ENCODE results near the gene FARP1. TPM values are rescaled to one million over a fixed set of nuclear protein-coding genes. Genes with fewer than 3 reads are reported as not detected.

FARP1 gene
- total and polyA plus RNA-seq, 2 of the 13 experiments (the other 11 are each of a cell fraction or from before 2014, with no cell fraction given), result 70.6 to 126 TPM

DNA sequence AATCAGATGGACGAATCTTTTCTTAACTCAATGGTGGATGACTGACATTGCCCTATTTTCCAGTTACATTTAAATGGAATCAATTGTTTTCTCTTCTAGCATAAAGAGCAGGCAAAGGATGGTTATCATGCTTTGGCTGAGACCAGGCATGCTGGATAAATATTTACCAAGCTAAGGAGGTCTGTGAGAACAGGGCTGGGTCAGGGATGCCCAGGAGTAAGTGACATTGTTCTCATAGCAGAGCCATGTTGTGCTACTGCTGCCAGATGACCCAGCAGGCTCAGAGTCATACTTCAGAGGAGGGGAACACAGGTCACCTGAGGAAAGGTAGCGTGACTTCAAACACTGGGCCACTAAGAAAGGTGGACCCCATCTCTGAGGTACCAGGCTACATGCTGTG, 150.2 kb downstream of the FARP1 start:
- in situ Hi-C loops (cut with HindIII; ENCODE audit: extremely low pct_ligation_motif_present, low pct_unique_long_range_greater_than_20kb), result no loop called here
- Histone ChIP-seq H3K4me3 (replicated peaks in 1 of 3; ENCODE audit: insufficient read depth in 1 of 3, low read depth in 2 of 3, low read length in 3 of 3) (no peak overlapping the region), H3K4me1 (ENCODE audit: insufficient read depth, low read length) (peaks cover 86% of the 10 kb centered on the region), H2AFZ (ENCODE audit: low read length) (no peak overlapping the region), H3K27ac (ENCODE audit: extremely low read length, insufficient read depth, low read length) (peak overlapping the region; percentile 52), H3K79me2 (ENCODE audit: insufficient read depth, low read length) (peaks cover 97% of the 10 kb centered on the region), H3K36me3 (replicated peaks in 1 of 2; ENCODE audit: control insufficient read depth in 1 of 2, insufficient read depth in 2 of 2, low read length in 2 of 2) (peaks cover 4 to 23% of the 10 kb centered on the region in 2 experiments; a peak in 3 of 5 replicates), H3K4me2 (ENCODE audit: low read depth, low read length) (peak overlapping the region; percentile 31; the same call in 1 of the 2 replicates), H3K27me3 (ENCODE audit: control insufficient read depth in 1 of 2, insufficient read depth in 2 of 2, low read length in 2 of 2) (no peaks in the 10 kb centered on the region), H3K9ac (ENCODE audit: insufficient read depth, low read depth, low read length) (no peak overlapping the region), H3K9me3 (ENCODE audit: low read length) (no peaks in the 10 kb centered on the region), H4K20me1 (ENCODE audit: insufficient read depth, low read length) (peaks cover 68% of the 10 kb centered on the region)
- ATAC-seq (peak; percentile 80), DNase-seq (ENCODE audit: low spot score) (peak; percentile 80), FAIRE-seq (peak; percentile 12)
- WGBS (ENCODE audit: low lambda C conversion rate), result 45% methylated on average over 2 of the region's 2 CpGs
- intact Hi-C loops (cut with micrococcal nuclease; ENCODE audit: unreplicated experiment), result loop anchor here (1.0 kb wide), 1 partner anchor 8 kb away; no protein-coding TSS in a partner anchor
- ChIA-PET POLR2A (interaction anchor here (1.6 to 2.6 kb wide), 5 partner anchors 8 to 46 kb away, joined by 4 to 10 read pairs (median 7); no protein-coding TSS in a partner anchor), CTCF (ENCODE audit: low intra/inter-chr PET ratio, low total read pairs) (no interaction called here)
- BruUV-seq (replicated peaks), result no TSS peak
- TF ChIP-seq HNRNPL (IDR thresholded peaks at IDR 0.05; ENCODE audit: low read depth, low read length) (no peak), ZNF10 (CRISPR knock-in tag; IDR thresholded peaks at IDR 0.05; ENCODE audit: borderline replicate concordance, low read depth) (no peak), PHF8 (CRISPR knock-in tag; IDR thresholded peaks at IDR 0.05) (no peak), GABPB1 (CRISPR knock-in tag; IDR thresholded peaks at IDR 0.05) (no peak), ZNF775 (CRISPR knock-in tag; IDR thresholded peaks at IDR 0.05; ENCODE audit: borderline replicate concordance) (no peak), HNRNPK (IDR thresholded peaks at IDR 0.05; ENCODE audit: low read depth, low read length, poor library complexity, severe bottlenecking) (no peak), MEIS2 (CRISPR knock-in tag; IDR thresholded peaks at IDR 0.05) (no peak), ZNF468 (CRISPR knock-in tag; IDR thresholded peaks at IDR 0.05) (no peak), HNF4A (CRISPR knock-in tag; IDR thresholded peaks at IDR 0.05) (no peak), ZSCAN31 (CRISPR knock-in tag; IDR thresholded peaks at IDR 0.05; ENCODE audit: low read depth) (no peak), ATAD3A (CRISPR knock-in tag; IDR thresholded peaks at IDR 0.05) (no peak), MAFG (CRISPR knock-in tag; IDR thresholded peaks at IDR 0.05) (no peak), ATM (IDR thresholded peaks at IDR 0.05; ENCODE audit: borderline replicate concordance) (no peak), MED1 (CRISPR knock-in tag; IDR thresholded peaks at IDR 0.05) (peak; percentile 53; the same call in 1 of the 2 replicates)
- TF ChIP-seq, protein P1, sequence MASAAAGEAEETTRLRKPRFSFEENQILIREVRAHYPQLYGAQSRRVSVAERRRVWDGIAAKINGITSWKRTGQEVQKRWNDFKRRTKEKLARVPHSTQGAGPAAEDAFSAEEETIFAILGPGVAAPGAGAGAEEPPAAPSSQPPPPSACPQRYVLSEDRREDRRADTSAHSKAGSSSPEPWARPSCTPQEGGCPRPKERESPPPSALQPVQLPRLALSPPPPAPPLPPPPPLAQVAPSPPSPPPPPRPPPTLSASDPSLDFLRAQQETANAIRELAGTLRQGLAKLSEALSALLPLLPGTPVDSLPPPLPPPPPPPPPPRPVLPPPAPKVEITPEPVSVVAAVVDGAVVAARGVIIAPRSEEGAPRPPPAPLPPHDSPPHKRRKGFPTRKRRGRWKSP (CRISPR knock-in tag; IDR thresholded peaks at IDR 0.05), result no peak
- TF ChIP-seq, protein P2, sequence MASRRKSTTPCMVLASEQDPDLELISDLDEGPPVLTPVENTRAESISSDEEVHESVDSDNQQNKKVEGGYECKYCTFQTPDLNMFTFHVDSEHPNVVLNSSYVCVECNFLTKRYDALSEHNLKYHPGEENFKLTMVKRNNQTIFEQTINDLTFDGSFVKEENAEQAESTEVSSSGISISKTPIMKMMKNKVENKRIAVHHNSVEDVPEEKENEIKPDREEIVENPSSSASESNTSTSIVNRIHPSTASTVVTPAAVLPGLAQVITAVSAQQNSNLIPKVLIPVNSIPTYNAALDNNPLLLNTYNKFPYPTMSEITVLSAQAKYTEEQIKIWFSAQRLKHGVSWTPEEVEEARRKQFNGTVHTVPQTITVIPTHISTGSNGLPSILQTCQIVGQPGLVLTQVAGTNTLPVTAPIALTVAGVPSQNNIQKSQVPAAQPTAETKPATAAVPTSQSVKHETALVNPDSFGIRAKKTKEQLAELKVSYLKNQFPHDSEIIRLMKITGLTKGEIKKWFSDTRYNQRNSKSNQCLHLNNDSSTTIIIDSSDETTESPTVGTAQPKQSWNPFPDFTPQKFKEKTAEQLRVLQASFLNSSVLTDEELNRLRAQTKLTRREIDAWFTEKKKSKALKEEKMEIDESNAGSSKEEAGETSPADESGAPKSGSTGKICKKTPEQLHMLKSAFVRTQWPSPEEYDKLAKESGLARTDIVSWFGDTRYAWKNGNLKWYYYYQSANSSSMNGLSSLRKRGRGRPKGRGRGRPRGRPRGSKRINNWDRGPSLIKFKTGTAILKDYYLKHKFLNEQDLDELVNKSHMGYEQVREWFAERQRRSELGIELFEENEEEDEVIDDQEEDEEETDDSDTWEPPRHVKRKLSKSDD (CRISPR knock-in tag; IDR thresholded peaks at IDR 0.05; ENCODE audit: low read depth), result no peak
- TF ChIP-seq, protein P3, sequence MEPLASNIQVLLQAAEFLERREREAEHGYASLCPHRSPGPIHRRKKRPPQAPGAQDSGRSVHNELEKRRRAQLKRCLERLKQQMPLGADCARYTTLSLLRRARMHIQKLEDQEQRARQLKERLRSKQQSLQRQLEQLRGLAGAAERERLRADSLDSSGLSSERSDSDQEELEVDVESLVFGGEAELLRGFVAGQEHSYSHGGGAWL (CRISPR knock-in tag; IDR thresholded peaks at IDR 0.05), result no peak
- TF ChIP-seq, protein P4, sequence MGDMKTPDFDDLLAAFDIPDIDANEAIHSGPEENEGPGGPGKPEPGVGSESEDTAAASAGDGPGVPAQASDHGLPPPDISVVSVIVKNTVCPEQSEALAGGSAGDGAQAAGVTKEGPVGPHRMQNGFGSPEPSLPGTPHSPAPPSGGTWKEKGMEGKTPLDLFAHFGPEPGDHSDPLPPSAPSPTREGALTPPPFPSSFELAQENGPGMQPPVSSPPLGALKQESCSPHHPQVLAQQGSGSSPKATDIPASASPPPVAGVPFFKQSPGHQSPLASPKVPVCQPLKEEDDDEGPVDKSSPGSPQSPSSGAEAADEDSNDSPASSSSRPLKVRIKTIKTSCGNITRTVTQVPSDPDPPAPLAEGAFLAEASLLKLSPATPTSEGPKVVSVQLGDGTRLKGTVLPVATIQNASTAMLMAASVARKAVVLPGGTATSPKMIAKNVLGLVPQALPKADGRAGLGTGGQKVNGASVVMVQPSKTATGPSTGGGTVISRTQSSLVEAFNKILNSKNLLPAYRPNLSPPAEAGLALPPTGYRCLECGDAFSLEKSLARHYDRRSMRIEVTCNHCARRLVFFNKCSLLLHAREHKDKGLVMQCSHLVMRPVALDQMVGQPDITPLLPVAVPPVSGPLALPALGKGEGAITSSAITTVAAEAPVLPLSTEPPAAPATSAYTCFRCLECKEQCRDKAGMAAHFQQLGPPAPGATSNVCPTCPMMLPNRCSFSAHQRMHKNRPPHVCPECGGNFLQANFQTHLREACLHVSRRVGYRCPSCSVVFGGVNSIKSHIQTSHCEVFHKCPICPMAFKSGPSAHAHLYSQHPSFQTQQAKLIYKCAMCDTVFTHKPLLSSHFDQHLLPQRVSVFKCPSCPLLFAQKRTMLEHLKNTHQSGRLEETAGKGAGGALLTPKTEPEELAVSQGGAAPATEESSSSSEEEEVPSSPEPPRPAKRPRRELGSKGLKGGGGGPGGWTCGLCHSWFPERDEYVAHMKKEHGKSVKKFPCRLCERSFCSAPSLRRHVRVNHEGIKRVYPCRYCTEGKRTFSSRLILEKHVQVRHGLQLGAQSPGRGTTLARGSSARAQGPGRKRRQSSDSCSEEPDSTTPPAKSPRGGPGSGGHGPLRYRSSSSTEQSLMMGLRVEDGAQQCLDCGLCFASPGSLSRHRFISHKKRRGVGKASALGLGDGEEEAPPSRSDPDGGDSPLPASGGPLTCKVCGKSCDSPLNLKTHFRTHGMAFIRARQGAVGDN (CRISPR knock-in tag; IDR thresholded peaks at IDR 0.05), result no peak

Measured in HepG2 (cell line).